Gastrocnemius medialis (tissue), 4 donors: ENCODE measurements around the gene SH3RF1.

ENCODE experiments used
- POLR2A ChIP-seq, 2 donors: fragments of 450-650 bp; IDR thresholded peaks; one replicate each; pipeline ENCODE4 v1.6.1; 2017; ENCODE audit warnings: antibody characterized with exemption in 2 of 2, mild to moderate bottlenecking in 2 of 2, moderate library complexity in 2 of 2
- TF ChIP-seq, protein P1 (sequence below), 5 experiments: fragments of 450-650 bp in 3 of 5; fragments of 200-600 bp in 2 of 5; sonication (generic) in 2 of 5; IDR thresholded peaks in 4 of 5; conservative IDR thresholded peaks in 1 of 5; 1 replicate in 4 of 5; 2 replicates in 1 of 5; pipeline ENCODE4 v1.5.1; 2016 to 2019; ENCODE audit warnings: antibody characterized with exemption in 5 of 5, mild to moderate bottlenecking in 3 of 5, moderate library complexity in 3 of 5

DNA sequence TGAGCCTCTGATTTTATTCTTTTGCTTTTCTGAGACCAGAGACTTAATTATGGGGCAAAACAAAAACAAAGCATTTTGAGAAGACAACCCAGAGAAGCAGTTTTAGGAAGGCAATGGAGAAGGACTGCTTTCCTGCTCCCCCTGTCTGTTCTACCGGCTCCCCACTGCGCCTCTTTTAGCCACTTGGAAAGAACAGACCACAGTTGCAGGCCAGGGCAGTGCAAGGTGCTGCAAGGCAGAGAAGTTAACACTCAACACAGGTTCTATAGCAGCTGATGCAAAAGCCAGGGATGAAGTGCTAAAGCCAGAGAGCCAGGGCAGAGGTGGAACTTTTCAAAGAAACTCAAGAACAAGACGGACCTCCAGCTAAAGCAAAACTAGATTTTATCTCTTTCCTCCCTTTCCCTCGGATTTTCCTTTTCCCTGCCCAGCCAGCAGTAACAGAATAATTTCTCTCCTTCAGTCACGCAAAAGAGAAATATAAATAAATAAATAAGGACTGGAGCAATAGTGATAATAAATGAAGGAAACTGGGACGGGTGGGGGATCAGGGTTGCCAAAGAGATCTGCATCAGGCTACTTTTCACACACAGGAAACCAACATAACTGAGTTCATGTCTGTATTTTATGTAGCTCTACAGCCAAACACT is 10.4 kb downstream of the SH3RF1 start:
- TF ChIP-seq, protein P1, sequence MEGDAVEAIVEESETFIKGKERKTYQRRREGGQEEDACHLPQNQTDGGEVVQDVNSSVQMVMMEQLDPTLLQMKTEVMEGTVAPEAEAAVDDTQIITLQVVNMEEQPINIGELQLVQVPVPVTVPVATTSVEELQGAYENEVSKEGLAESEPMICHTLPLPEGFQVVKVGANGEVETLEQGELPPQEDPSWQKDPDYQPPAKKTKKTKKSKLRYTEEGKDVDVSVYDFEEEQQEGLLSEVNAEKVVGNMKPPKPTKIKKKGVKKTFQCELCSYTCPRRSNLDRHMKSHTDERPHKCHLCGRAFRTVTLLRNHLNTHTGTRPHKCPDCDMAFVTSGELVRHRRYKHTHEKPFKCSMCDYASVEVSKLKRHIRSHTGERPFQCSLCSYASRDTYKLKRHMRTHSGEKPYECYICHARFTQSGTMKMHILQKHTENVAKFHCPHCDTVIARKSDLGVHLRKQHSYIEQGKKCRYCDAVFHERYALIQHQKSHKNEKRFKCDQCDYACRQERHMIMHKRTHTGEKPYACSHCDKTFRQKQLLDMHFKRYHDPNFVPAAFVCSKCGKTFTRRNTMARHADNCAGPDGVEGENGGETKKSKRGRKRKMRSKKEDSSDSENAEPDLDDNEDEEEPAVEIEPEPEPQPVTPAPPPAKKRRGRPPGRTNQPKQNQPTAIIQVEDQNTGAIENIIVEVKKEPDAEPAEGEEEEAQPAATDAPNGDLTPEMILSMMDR (IDR thresholded peaks at IDR 0.05 in 4 of 5, conservative IDR thresholded peaks at IDR 0.05 in 1 of 5) = no peak
- TF ChIP-seq POLR2A (IDR thresholded peaks at IDR 0.05) = no peak
